GM12872 (cell line): ENCODE measurements around the gene CBLB.

Experiments used
- CTCF ChIP-seq: IDR thresholded peaks from 3 replicates; pipeline ENCODE4 v1.5.1; 2011; ENCODE audit warnings: low read depth, mild to moderate bottlenecking, low read length, moderate library complexity; ENCODE audit not compliant: insufficient read depth

The CBLB gene

GRCh38 chr3:105620236-105620635 lies 248.6 kb downstream of the CBLB start:
- no peak for TF ChIP-seq CTCF

GRCh38 chr3:105619651-105620050 lies 249.2 kb downstream of the CBLB start:
- no peak for TF ChIP-seq CTCF

- TF ChIP-seq CTCF = no peak
Observed at GRCh38 chr3:105618556-105618955, 250.3 kb downstream of the CBLB start.

- TF ChIP-seq CTCF = no peak
Observed at GRCh38 chr3:105616374-105617121, 252.3 kb downstream of the CBLB start.

- no peak for TF ChIP-seq CTCF
Observed at GRCh38 chr3:105615814-105616213, 253.0 kb downstream of the CBLB start.

DNA sequence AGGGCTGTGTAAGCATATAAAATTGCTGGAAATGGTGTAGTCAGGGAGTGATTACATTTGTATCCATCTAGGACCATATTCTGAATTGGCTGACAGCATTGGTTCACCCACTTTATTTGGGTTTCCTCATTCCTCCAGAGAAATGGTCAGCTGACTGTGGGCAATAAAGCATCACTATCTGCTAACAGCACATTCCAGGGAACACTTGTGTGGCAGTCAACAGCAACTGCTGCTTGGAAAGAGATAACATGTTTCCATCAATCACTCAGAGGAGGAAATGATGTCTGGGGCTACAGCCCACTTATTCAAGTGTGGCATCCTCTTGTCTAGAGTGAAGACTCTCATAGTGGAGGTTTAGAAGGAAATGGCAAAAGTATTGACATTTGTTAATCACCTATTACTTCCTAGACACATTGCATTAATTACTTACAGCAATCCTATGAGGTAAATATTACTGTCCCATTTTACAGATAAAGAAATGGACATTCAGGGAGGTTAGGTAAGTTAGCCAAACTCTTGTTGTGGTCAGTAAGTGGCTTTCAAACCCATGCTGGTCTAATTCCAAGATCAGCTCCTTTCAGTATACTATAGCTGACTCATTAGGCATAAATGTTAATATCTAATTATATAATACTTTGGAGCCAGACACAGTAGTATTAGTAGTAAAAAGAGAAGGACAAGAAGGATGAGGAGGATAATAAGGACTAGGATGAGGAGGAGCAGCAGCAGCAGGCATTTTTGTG lies 254.4 kb downstream of the CBLB start:
- TF ChIP-seq CTCF = no peak

DNA sequence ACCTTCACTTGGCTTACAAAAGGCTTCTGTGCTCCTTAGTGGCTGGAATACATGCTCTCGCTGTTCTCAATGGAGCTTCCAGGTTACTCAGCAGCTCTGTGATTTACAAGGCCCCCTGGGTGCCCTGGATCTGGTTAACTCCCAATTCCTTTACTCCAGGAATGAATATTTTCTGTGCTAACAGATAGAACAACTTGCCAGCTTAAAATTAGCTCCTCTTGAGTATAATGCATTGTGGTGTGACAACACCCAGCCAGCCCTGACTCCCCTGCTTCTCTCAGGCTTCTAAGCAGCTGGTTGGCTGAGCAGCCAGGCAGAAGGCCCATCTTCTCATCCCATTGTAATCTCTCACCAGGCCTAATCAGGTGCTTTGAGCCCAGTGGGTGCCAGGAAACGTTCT lies 255.7 kb downstream of the CBLB start:
- TF ChIP-seq CTCF = no peak
